ENCODE measurements around the gene LMNTD2.

- TF ChIP-seq CTCF (IDR thresholded peaks at IDR 0.05; ENCODE audit: poor library complexity, severe bottlenecking): no peak
- TF ChIP-seq EP300 (conservative IDR thresholded peaks at IDR 0.05; ENCODE audit: poor library complexity, severe bottlenecking): no peak
- no peak for TF ChIP-seq REST (IDR thresholded peaks at IDR 0.05; ENCODE audit: borderline replicate concordance)
- no peak for TF ChIP-seq SMC3 (conservative IDR thresholded peaks at IDR 0.05; ENCODE audit: poor library complexity)
- TF ChIP-seq POLR2AphosphoS5 (IDR thresholded peaks at IDR 0.05): no peak
- TF ChIP-seq EZH2 (IDR thresholded peaks at IDR 0.05; ENCODE audit: borderline replicate concordance, insufficient read depth, low read length, poor library complexity, severe bottlenecking): no peak
Observed at GRCh38 chr11:592501-592900, 32.0 kb upstream of the LMNTD2 start.
